Psoas muscle (tissue), 8 donors: ENCODE results near the gene ISLR2. TPM values are rescaled to one million over a fixed set of nuclear protein-coding genes. Genes with fewer than 3 reads are reported as not detected.

ENCODE experiments used
- ATAC-seq, 4 donors: fragments of 200-7000 bp; cut with Tn5 transposase; one replicate each; pipeline ENCODE4 v1.9.1; 2020; ENCODE audit warnings: moderate library complexity in 3 of 4, mild to moderate bottlenecking in 2 of 4
- DNase-seq, 2 donors: peaks; one replicate each; pipeline ENCODE4 v3.0.0-alpha.2; 2020
- H3K27ac ChIP-seq: fragments of 200-600 bp; one replicate; pipeline ENCODE4 v1.8.0; 2022
- H3K27me3 ChIP-seq, 3 donors: fragments of 200-600 bp in 1 of 3; one replicate each; pipeline versions ENCODE4 v1.6.1 to v1.8.0; 2013 to 2022; ENCODE audit warnings: low read length in 2 of 3, mild to moderate bottlenecking in 2 of 3, moderate library complexity in 1 of 3; ENCODE audit not compliant: insufficient read depth in 3 of 3
- H3K36me3 ChIP-seq, 2 donors: fragments of 200-600 bp in 1 of 2; one replicate each; pipeline versions ENCODE4 v1.6.1 to v1.8.0; 2013 to 2022; ENCODE audit warnings: low read depth in 1 of 2, mild to moderate bottlenecking in 1 of 2, moderate library complexity in 1 of 2; ENCODE audit not compliant: insufficient read depth in 1 of 2
- H3K4me1 ChIP-seq: fragments of 200-600 bp; one replicate; pipeline ENCODE4 v1.8.0; 2022
- H3K4me3 ChIP-seq: fragments of 200-600 bp; one replicate; pipeline ENCODE4 v1.8.0; 2022; ENCODE audit warnings: mild to moderate bottlenecking
- H3K9me3 ChIP-seq: fragments of 200-600 bp; one replicate; pipeline ENCODE4 v1.8.0; 2022
- WGBS, 3 donors: extraction: QIAGEN DNeasy Blood & Tissue Kit; methylation state at CpG; one replicate each; pipeline versions ENCODE4 v1.1.6 to v1.1.7; 2013; 5-methylcytosine and 5-hydroxymethylcytosine counted together
- intact Hi-C, 2 donors: fragments of 100-400 bp; cut with DNase I; formaldehyde crosslinking; loops; one replicate each; pipeline versions ENCODE4 v1.11.0 to v1.14.2; 2022
- polyA plus RNA-seq, 3 donors: library from polyadenylated mRNA; stranded (reverse); fragments of 200-250 nt; gene quantifications; one replicate each; pipeline ENCODE4 v1.2.3, GENCODE V29; 2013
- total RNA-seq, 4 donors: library from RNA; stranded (reverse); fragmentation: NEBNext Ultra II Directional in 2 of 4; extraction: Animal tissue kit (Norgen Biotek cat#: 25700) in 2 of 4; gene quantifications; one replicate each; pipeline versions ENCODE4 v1.2.1 to v1.2.4, GENCODE V29; 2021 to 2023
- TF ChIP-seq, protein P1 (sequence below): fragments of 200-600 bp; IDR thresholded peaks from one replicate; pipeline ENCODE4 v1.8.0; 2022; ENCODE audit warnings: antibody characterized with exemption
- donor health status: healthy with polysubstance abuse.
- donor health status: DM: no; HTN: no; CAD: no; lungs with moderate emphysema.
- donor health status: Bipolar disorder and iron deficiency.
- donor health status: healthy.
- donor health status: DM: yes; HTN: yes; CAD: no.
- donor health status: DM: no; HTN: no; CAD: no.
- donor health status: DM: no; HTN: no; CAD: no.
- donor health status: DM: yes; HTN: yes; CAD: no.

ISLR2 gene
- total and polyA plus RNA-seq, 7 donors: 1.1 to 2.2 (median 1.4) TPM

- Histone ChIP-seq H3K9me3 (no peaks in the 10 kb centered on the region), H3K4me1 (no peaks in the 10 kb centered on the region), H3K36me3 (no peaks in the 10 kb centered on the region), H3K27ac (peak overlapping the region; percentile 16), H3K4me3 (no peak overlapping the region), H3K27me3 (peaks cover 0 to 17% (median 5%) of the 10 kb centered on the region in 3 donors)
- DNase-seq: peak in 1 of 2 donors; percentile 34
- intact Hi-C loops: no loop called here
- TF ChIP-seq, protein P1, sequence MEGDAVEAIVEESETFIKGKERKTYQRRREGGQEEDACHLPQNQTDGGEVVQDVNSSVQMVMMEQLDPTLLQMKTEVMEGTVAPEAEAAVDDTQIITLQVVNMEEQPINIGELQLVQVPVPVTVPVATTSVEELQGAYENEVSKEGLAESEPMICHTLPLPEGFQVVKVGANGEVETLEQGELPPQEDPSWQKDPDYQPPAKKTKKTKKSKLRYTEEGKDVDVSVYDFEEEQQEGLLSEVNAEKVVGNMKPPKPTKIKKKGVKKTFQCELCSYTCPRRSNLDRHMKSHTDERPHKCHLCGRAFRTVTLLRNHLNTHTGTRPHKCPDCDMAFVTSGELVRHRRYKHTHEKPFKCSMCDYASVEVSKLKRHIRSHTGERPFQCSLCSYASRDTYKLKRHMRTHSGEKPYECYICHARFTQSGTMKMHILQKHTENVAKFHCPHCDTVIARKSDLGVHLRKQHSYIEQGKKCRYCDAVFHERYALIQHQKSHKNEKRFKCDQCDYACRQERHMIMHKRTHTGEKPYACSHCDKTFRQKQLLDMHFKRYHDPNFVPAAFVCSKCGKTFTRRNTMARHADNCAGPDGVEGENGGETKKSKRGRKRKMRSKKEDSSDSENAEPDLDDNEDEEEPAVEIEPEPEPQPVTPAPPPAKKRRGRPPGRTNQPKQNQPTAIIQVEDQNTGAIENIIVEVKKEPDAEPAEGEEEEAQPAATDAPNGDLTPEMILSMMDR: no peak
- ATAC-seq: no peak
- 81 to 88% (median 84%) methylated on average over 7 of the region's 7 CpGs for whole genome bisulfite sequencing, 3 donors
These were observed 48.1 kb downstream of the ISLR2 start for GRCh38 chr15:74178326-74179100.

DNA sequence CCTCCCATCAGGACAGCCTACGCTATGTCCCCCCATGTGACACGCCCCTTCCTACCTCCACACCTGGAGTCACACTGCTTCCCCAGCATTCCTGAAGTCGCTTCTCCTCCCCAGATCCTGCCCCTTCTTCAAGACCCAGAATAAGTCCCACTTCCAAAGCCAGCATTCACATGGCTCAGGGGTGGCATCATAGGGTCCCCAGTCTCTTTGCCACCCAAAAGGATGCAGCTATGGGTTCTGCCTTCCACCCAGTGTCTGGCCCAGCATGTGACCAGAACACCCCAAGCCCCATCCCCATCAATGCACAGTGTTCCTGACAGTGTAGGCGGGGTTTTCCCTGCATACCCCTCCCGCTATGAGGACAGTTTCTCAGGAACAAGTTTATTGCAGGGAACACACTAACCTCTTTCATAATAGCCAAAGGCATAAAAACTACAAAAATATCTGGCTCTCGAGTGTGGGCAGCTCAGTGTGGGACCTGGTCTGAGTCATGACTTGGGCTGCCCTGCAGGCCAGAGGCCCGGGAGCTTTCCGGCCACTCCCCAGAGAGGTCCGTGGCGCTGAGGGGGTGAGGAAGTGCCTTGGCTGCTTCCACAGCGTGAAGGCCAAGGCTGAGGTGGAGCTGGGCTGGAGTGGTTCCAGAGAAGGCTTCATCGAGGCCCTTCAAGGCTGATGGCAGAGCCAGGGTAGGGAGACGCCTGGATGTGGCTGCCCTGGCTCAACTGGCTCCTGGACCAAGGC lies 48.9 kb downstream of the ISLR2 start:
- WGBS, 3 donors: 38 to 39% (median 39%) methylated on average over 13 of the region's 13 CpGs
- DNase-seq (peak; percentile 85 to 91), ATAC-seq (peak; percentile 39 to 84 (median 80))
- peaks cover 0 to 17% (median 4%) of the 10 kb centered on the region in 3 donors for H3K27me3 ChIP-seq
- TF ChIP-seq, protein P1: no peak
- H3K27ac ChIP-seq: peak overlapping the region; percentile 23
- no peaks in the 10 kb centered on the region for H3K9me3 ChIP-seq
- no peak overlapping the region for H3K4me3 ChIP-seq
- intact Hi-C loops: no loop called here
- no peaks in the 10 kb centered on the region for H3K4me1 ChIP-seq
- no peaks in the 10 kb centered on the region for H3K36me3 ChIP-seq

- Histone ChIP-seq H3K4me1 (no peaks in the 10 kb centered on the region), H3K4me3 (no peak overlapping the region)
These were observed 49.8 kb downstream of the ISLR2 start for GRCh38 chr15:74179983-74180880.

More at GRCh38 chr15:74179983-74180880, 49.8 kb downstream of the ISLR2 start:
- peaks cover 0 to 17% (median 4%) of the 10 kb centered on the region in 3 donors for H3K27me3 ChIP-seq
- H3K9me3 ChIP-seq: no peaks in the 10 kb centered on the region
- DNase-seq: peak; percentile 65 to 78
- TF ChIP-seq, protein P1: no peak
- WGBS, 3 donors: 27 to 36% (median 30%) methylated on average over 17 of the region's 17 CpGs
- H3K27ac ChIP-seq: peak overlapping the region; percentile 23
- no peaks in the 10 kb centered on the region for H3K36me3 ChIP-seq
- intact Hi-C loops: no loop called here
- peak; percentile 18 to 63 (median 46) for ATAC-seq
